Medulla oblongata (tissue), 1 donor: Measurements from ENCODE around the gene XXYLT1.

ENCODE experiments used
- DNase-seq: peaks from one replicate; pipeline ENCODE4 v3.0.0-alpha.2; 2015; ENCODE audit errors: extremely low spot score

Gene XXYLT1

DNA sequence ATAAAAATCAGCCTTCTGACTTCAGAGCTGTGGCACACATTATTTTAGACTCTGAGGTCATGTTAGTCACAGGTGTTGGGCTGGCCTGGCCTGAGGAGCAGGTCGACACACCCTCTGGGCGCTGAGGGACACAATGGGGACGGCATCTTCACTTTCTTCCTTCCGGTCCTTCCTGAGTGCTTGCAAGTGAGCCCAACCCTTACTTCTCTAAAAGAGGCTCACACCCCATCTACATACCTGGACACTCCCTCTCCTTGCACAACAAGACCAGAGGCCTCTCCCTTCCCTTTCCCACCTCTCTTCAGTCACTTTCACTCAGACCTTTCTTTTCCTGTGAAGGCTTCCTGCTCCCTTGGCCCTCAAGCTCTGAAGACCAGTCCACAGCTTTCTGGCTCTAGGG, 85.4 kb downstream of the XXYLT1 start:
- no peak for DNase-seq

DNA sequence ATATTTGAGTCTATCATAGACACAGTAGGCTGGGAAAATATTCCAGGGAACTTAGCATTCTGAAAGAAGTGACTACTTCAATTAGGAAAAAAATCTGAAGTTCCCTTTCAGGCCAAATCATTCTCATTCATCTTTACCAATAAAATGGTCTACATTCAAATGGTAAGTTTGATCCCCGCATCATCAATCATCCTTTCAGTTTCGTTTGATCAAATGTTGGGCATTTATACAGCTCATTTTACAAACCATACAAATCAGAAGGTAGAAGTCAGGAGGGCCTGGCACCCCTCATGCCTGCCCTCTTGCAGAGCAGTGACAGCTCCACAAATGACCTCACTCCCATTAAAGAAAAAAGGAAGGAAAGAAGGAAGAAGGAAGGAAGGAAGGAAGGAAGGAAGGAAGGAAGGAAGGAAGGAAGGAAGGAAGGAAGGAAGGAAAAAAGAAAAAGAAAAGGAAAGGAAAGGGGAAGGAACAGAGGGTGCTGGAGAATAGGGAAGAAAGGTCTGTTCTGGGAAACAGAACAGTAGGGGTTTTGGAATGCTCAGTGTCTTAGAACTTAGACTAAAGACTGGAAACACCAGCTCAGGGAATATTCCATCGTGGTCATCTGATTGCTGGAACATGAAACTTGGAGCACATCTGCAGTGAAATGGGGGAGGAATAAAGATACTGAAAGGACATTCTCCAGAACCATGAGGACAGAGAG, 86.1 kb downstream of the XXYLT1 start:
- no peak for DNase-seq

- no peak for DNase-seq
Observed at GRCh38 chr3:195183071-195183776, 87.7 kb downstream of the XXYLT1 start.

- DNase-seq, result no peak
Observed at GRCh38 chr3:195182470-195182795, 88.5 kb downstream of the XXYLT1 start.

- DNase-seq, result no peak
Observed at GRCh38 chr3:195181741-195182469, 89.1 kb downstream of the XXYLT1 start.

GRCh38 chr3:195181113-195181498, 89.9 kb downstream of the XXYLT1 start:
- DNase-seq, result no peak

DNA sequence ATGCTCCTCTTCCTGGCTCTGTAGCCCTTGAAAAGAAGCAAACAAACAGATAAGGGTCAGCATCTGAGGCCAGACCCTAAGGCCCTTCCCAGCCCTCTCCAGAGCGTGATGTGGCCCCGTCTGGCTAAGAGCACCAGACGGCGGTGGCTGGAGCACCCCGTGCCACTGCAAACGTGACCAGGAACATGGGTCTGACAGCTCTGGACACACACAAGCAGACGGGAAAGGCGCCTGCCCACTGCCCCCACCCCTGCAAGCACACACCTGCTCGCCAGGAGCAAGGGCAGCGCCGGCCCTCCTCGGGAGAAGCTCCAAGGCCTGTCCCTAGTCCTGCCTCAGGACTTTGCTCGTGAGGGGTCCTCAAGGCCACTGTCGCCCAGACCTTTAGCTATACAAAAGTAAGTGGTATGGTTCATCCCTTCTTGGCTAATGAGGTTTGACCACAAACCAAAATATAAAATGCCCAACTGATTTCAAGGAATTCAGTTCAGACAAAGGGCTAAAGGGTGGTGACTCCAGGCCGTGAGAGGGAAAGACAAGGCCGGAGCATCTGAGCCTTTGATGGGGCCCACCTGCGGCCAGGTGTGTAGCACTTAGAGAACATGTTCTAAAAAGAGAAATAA, 90.4 kb downstream of the XXYLT1 start:
- DNase-seq, result no peak

DNA sequence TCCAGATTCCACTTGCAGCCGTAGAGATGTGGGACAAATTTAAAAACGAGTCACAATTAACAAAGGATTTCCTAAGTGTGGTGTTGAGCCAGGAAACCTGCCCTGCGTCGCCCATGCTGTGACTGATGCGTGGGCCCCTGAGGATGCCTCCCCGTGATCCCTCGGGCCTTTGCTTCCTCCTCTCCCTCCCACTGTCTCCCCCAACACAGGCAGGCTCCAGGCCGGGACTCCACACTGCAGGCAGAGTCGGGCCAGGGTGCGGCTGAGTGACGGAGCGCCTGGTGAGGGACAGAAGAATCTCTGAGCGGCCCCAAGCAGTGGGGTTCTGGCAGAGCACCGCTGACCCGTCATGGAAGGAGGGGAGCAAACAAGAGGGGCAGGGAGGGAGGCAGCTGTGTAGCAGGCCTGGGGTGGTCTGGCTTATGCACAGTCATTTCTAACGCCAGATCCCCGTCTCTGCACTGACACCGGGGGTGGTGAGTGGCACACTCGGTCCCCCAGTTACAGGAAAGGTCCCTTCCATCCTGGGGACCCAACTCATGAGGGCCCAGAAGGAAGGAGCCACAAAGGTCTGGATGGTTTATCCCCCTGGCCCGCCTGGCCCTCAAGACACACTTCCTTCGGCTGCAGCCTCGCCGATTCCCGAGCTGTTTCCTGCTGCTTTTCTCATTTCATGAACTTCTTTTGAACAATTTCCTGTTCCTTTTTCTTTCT, 91.0 kb downstream of the XXYLT1 start:
- no peak for DNase-seq

DNA sequence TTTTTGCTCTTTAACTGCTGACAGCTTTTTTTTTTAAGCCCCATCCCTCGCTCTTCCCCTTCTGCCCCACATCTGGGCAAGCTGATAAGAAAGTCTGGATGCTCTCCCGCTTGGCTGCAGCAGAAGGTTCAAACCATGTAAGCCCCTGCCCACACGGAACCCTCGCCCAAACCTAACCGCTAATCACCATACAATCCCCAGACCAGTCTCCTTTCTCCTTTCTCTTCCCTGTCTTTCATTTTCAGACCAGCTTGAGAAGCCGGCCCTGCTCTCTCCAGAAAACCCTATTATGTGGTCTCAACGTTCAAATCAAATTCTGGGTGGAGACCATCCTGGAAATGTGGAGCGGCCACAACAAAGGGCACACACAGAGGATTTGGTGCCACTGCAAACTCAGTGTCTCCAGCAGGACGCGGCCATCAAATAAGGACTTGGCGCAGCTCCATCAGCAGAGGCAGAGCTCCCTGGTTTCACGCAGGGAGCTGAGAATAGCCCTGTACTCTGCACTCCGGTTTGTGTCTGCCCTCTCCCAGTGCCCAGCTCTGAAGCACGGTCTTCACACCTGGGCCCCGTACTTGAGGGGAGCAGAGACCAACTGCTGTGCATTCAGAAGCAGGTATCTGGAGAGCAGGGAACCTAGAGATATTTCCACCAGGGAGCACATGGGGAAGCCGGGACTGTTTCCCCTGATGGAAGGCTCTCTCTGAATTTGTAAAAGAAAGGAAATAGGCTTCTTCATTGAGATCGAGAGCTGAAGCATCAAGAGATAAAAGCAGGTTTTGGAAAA, 92.6 kb downstream of the XXYLT1 start:
- no peak for DNase-seq

- no peak for DNase-seq
Observed at GRCh38 chr3:195177422-195178123, 93.4 kb downstream of the XXYLT1 start.

GRCh38 chr3:195176776-195177175, 94.2 kb downstream of the XXYLT1 start:
- no peak for DNase-seq

- no peak for DNase-seq
Observed at GRCh38 chr3:195175476-195176337, 95.3 kb downstream of the XXYLT1 start.

- DNase-seq, result no peak
Observed at GRCh38 chr3:195175076-195175475, 95.9 kb downstream of the XXYLT1 start.

DNA sequence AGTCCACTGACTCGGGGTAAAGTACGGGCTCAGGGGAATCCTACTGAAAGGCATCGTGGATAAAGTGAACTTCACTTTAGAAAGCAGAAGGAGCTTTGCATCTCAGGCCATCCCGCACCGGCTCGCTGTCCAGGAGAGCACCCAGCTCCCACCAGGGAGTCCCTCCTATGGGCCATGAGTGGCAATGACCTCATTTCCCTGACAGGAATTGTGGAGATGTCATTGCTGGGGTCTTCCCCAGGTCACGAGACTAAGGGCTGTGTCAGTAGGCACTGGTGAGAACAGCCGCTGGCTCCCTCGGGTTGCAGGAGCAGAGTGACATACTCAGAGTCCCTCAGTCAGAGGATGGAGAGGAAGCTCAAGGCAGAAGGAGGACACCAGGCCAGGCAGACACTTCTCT, 97.3 kb downstream of the XXYLT1 start:
- no peak for DNase-seq

- DNase-seq, result no peak
Observed at GRCh38 chr3:195172896-195173295, 98.1 kb downstream of the XXYLT1 start.

DNA sequence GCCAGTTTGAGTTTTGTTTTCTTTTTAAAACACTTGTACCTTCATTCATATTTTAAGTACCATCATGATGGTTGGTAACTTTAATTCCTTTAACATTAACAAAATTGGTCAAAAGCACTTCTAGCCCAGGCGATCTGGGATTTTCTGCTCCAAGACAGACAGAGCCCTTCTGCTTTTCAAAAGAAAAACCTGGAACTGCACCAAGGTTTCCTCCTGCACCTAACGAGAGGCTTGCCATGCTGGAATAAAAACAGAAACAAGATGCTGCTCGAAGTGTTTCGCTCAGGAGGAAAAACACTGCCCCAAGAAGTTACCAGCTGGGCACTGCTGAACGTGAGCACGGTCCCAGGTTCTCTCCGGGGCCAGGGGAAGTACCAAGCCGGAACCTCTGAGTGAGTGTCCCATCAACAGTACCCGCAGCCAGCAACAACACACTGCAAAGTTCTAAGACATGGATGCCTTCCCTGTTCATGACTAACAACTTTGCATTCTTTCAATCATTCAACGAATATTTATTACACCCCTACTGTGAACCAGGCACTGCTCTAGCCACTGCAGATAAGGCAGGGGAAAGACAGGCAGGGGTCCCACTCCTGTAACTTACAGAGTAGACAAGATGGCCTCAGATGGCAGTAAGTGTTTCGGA, 98.8 kb downstream of the XXYLT1 start:
- DNase-seq, result no peak

DNA sequence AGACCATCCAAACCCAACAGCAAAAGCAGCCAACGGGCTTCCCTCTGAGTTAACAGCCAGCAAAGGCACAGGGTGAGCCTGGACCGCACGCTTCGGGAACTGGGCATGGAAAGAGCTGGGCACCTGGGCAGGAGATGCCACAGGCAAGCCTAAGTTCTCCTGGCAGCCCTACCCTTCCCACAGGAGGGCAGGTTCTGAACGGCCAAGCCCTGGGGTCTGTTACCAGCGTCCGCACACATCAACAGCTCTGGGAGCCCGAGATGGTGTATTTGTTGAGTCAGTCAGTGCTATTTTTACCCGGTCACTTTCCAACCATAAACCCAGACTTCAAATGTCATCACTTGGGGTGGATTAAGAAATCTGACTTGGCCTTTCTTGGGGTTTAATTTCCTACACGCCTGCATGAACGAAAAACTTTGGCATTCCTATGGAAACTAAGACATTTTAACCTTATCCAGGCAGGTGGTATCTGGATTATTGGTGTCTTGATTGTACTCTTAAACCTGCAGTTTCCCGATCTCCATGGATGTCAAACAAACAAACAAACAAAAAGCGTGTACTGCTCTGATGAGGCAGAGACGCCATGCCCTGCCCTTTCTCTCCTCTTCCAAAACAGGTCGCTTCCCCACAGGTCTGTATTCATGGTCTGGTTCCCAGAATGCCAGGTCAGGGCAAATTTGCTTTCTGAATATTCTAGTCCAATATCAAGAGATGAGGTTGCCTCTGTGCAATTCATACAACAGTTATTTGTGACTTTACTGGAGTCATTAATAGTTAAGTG, 99.7 kb downstream of the XXYLT1 start:
- no peak for DNase-seq

- DNase-seq, result no peak
Observed at GRCh38 chr3:195170496-195170895, 100.5 kb downstream of the XXYLT1 start.
